KG1 (cell line): Measurements from ENCODE around the gene CD247.
A peak's percentile ranks its signal among the peaks of the same experiment; 100 is the strongest.
"Not testable (repeated sequence)": the region's sequence is repeated elsewhere in the genome, so short reads cannot be mapped to it uniquely, and the experiment has no call there.

Experiments used
- DNase-seq: peaks from one replicate; lab custom pipeline; 2025; lab: John Stamatoyannopoulos, UW

The CD247 gene

DNA sequence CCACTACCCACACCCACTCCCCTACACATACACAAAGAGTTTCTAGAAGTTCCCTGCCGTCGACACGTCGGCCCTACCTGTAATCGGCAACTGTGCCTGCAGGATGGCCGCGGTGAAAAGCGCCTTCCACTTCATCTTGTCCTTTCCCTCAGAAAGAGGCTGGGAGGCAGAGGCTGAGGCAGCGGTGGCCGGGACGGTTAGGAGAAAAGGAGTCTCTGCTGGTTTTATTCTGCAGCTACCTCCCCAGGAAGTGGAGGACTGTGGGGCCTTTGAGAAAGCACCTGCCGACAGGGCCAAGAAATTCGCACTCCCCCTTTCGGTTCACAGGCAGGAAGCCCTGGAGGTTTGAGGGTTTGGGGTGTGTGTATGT lies at the start of gene CD247:
Gene CD247, minus strand, starts transcription at position 199 of the 370 bp plus-strand sequence. Its CDS starts 64 bp downstream, at position 135.
- no peak for DNase-seq

GRCh38 chr1:167567663-167568062 lies 49.3 kb upstream of the CD247 start:
- DNase-seq = no peak

DNA sequence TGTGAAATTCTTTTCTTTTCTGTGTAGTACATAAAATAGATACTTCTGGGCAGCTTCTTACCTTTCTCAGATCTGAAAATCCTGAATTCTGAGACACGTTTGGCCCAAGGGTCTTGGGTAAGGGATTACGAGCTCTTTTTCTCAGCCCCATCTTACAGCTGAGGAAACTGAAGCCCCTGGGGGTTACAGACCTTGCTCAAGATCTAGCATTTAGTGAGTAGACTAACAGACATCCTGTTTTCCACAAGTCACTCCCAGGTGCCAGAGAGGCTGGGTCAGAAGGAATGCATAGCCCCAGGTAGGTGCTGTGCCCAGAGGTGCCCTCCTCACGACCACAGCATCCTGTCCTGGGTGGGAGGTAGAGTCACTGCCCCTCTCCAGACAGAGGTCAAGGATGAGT lies 48.4 kb upstream of the CD247 start:
- no peak for DNase-seq

- no peak for DNase-seq
Observed at GRCh38 chr1:167565922-167566321, 47.6 kb upstream of the CD247 start.

DNA sequence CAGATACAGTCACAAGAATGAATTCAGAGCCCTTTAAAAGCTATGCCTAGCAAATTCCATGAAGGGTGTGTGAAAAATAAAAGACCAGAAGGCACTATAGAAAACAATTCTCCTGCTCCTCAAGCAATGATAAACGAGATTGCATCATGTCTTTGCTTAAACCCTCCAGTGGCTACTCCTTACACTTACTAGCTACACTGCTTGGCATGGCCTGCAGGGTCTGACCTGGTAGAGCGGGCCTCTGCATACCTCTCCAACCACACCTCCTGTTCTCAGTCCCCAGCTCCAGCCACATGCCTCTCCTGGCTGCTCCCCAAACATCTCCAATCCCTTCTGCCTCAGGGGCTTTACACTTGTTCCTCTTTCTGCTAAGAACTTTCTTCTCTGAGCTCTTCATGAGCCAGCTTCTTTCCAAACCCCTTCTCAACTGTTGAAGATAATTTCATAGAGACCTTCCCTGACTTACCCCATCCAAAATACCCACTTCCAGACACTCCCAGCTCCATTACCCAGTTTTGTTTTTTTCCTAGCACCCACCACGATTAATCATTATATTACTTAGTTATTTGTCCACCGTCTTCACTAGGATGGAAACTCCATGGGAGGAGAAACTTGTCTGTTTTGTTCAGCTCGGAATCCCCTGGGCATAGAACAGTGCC lies 46.4 kb upstream of the CD247 start:
- no peak for DNase-seq

DNA sequence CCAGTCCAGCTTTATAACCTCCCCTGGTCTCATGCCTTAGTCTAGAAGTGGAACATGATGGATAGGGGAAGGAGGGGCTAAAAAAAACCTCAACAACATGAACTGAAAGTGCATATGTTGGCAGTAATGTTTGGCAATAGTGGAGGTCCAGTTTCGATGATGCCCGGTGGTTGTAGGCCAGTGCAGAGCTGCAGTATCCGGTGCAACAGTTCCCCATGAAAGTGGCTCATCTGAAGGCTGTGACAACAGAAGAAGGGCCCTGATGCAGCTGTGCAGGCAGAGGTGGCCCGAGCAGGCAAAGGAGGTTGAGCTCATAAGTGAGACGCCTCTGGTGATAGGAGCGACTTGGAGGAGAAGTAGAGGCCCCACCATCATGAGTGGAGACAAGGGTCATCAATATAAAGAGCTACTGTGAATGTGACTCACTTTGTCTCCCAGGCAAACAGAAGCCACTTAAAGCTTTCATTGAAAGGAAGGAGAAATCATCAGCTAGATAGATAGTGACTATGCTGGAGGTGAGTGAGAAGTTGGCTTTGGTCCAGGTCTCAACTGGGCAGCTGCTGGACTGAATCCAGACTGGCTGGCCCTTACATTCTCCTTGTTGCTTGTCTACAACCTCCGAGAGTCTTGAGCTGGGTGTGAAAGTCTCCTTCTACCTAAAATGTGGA lies 45.4 kb upstream of the CD247 start:
- DNase-seq = no peak

DNA sequence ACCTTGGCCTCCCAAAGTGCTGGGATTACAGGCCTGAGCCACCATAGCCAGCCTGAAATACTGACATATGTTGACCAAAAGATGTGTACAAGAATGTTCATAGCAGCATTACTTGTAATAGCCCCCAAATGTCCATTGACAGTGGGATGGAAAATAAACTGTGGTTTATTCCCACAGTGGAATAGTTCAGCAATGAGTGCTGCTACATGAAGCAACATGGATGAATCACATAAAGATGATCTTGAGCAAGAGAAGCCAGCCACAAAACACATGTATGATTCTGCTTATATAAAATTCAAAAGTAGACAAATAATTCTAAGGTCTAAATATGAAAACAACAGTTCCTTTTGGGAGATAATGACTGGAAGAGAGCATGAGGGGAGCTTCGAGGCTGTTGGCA lies 44.4 kb upstream of the CD247 start:
- no peak for DNase-seq

- no peak for DNase-seq
Observed at GRCh38 chr1:167561753-167562152, 43.4 kb upstream of the CD247 start.

DNA sequence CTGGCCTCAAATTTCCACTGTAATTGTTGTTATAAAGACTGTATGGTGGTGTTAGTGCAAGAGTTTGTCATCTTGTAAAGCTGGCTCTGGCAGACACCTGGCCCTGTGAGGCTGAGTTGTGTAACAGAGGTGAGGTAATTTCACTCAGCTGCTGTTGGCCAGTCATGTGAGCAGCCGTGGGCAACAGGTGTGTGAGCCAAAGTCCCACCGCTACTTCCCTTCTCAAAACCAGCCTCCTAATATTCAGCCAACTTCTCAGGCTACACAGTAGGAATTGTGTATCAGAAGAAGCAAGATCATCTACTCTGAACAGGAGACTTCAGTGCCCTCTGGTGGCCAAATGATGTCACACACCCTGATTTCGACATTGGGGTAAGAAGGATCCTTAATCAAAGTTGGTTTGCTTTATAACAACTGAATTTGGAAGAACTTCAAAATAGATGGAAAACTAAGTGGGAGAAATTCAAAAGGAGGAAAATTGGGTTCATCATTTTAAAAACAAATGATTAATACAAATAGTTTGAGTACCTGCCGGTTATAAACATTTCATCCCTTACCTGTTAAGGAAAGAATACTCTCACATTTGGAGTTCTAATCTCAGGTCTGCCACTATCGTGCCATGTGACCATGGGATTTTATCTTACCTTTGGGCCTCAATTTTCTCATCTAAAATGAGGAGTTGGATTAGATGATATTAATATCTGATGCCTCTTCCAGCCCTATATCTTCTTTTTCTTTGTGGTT lies 37.8 kb upstream of the CD247 start:
- peak; percentile 77 for DNase-seq

GRCh38 chr1:167555072-167555471 lies 36.7 kb upstream of the CD247 start:
- not testable (repeated sequence) for DNase-seq

- no peak for DNase-seq
Observed at GRCh38 chr1:167554028-167554779, 35.9 kb upstream of the CD247 start.

DNA sequence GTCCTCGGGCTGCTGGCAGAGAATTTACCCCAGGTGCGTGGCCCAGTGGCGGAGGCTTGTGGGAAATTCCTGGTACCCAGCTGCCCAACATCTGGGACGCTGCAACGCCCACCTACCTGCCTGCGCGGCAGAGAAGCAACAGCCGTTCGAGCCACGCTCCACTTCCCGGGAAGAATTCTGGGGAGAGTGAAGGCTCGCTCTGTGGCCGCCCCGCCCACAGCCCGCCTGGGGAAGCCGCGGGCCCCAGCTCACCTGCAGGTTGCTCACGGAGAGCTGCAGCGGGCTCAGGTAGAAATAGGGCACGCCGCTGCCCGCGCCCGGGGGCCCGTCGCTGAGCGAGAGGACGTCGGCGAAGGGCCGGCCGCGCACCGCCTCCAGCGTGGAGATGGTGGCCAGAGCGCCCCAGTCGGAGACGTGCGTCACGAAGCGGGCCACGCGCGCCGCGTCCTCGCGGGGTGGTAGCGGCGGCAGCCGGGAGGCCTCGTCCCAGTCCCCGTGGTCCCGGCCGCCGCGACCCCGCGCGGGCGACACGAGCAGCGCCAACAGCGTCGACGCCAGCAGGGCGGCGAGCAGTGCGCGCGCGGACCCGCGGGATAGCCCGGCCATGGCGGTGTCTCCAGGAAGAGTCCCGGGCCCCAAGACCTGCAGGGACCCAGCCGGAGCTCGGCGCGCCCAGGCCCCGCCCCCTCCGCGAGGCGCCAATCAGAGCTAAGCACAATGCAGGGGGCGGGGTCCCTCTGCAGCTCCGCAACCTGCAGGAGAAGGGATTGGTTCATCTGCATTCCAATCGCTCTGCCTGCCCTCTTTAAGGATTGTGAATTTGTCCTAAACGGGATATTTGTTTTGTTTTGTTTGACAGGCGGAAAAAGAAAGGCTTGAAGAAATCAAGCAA lies 35.1 kb upstream of the CD247 start, which contains the start of gene CREG1:
Gene CREG1, minus strand, starts transcription at position 627 of the 892 bp plus-strand sequence.
- peak; percentile 90 for DNase-seq

DNA sequence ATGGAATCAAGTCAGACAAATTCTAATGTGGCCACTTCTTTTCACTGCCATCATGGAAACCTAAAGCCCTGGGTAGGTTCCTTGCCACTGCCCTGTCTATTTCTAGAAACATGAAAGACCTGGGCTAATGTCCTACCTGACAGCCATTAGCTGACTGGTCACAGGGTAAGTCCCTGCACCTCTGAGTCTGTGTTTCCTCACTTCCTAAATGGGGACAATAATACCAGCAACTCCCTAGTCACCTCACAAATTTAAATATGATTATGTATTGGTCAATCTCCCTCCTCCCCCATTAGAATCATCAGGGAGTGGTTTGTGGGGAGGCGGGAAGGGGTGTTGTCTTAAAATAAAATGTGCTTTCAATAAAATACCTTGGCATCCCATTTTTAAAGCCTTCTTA lies 33.0 kb upstream of the CD247 start:
- no peak for DNase-seq

DNA sequence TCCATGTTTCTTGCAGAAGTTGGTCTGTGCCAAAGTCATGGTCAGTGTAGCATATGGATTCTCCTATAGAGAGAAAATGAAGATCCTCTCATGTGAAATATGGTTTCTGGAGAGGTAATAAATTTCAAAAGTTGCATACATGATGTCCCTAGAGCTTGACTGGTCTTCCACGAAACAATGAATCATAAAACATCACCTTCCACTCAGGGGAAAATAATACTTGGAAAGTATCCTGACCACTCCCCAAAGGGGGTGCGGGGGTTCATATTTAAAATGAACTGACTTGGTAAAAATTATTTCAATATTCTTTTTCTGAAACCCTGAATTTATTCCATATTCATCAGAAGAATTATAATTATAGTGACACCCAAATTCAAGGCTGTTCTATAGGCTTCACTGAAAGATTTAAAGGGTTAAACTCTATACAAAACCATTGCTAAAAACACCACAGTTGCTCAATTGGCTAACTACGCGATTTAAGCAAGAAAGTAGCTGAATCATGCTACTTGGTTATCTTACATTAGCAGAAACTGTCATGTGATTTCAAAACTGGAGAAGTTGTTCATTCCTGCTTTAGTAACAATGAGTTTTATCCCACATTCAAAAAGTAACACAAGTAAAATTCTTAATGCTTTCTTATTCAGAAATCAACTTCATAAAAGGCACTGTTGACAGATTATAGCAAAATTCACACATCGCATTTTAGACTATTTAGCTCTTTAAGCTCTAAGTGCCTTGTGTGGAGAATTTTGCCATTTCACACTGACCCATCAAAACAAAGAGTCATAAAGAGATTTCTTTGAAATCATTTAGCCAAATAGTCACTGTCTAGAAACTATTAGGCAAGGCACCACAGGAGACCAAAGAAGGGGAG lies 30.0 kb upstream of the CD247 start:
- DNase-seq = peak; percentile 12

GRCh38 chr1:167546935-167547334 lies 28.6 kb upstream of the CD247 start:
- DNase-seq = no peak

- no peak for DNase-seq
Observed at GRCh38 chr1:167545349-167545748, 27.0 kb upstream of the CD247 start.

- no peak for DNase-seq
Observed at GRCh38 chr1:167544447-167545093, 26.2 kb upstream of the CD247 start.

DNA sequence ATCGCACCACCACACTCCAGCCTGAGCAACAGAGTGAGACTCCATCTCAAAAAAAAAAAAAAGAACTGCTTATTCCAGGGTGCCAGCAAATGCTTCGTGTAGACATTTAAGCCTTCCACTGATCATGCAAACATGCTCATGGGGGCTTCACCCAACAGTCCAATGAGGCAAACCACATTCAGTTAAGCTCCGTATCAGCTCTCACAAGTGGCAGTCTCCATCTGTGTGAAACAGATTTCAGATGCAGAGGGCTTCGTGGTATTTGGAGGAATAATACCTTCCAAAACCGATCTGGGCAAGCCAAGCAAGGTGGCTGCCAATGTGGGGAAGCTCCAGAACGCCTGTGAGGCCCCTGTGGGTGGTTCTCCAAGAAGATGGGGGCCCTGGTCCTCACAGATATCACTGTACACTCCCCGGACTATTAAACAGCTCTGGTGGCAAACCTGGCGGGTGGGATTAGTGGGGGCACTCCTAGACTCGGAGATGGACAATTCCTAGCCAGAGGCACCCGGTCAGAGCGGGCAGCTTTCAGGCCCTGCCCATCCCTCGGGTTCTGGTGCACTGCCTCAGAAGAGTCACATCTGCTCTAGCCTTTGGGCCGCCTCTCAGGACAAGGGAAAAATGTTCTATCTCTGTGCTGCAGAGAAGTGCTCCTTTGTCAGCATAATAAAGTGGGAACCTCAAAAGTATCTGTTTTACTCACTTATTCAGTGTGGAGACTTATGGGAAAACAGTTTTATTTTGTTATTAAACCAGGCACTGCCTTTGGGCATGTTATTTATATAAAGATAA lies 25.1 kb upstream of the CD247 start:
- no peak for DNase-seq
